AG09319 (cell line): ENCODE measurements around the gene LCAT.
"Not testable (repeated sequence)": the region's sequence is repeated elsewhere in the genome, so short reads cannot be mapped to it uniquely, and the experiment has no call there.

Source experiments
- DNase-seq: peaks from one replicate; pipeline ENCODE4 v3.0.0-alpha.2; 2010; ENCODE audit warnings: low read depth; ENCODE audit errors: extremely low read depth
- CTCF ChIP-seq: IDR thresholded peaks from 2 replicates; pipeline ENCODE4 v1.5.1; 2011; ENCODE audit warnings: low read depth, mild to moderate bottlenecking, inconsistent platforms, low read length, moderate library complexity

The LCAT gene

GRCh38 chr16:67922740-67923139, 21.2 kb downstream of the LCAT start:
- no peak for DNase-seq
- TF ChIP-seq CTCF: no peak

GRCh38 chr16:67922221-67922620, 21.7 kb downstream of the LCAT start:
- TF ChIP-seq CTCF: no peak
- no peak for DNase-seq

GRCh38 chr16:67919622-67920221, 24.2 kb downstream of the LCAT start:
- DNase-seq: no peak

GRCh38 chr16:67917852-67918236, 26.1 kb downstream of the LCAT start:
- TF ChIP-seq CTCF: no peak
- no peak for DNase-seq

More at GRCh38 chr16:67919622-67920221, 24.2 kb downstream of the LCAT start:
- TF ChIP-seq CTCF: no peak

- DNase-seq: no peak
- no peak for TF ChIP-seq CTCF
Observed at GRCh38 chr16:67917140-67917851, 26.6 kb downstream of the LCAT start.

- no peak for DNase-seq
- TF ChIP-seq CTCF: no peak
Observed at GRCh38 chr16:67915831-67916723, 27.8 kb downstream of the LCAT start.

GRCh38 chr16:67915496-67915769, 28.5 kb downstream of the LCAT start:
- not testable (repeated sequence) for DNase-seq
